GM12878 (cell line): ENCODE results near the gene ZNF688. TPM values are rescaled to one million over a fixed set of nuclear protein-coding genes. Genes with fewer than 3 reads are reported as not detected.

Experiments
- ASH2L ChIP-seq: fragments of 300-600, 200-600 bp; sonication (generic); IDR thresholded peaks from 2 replicates; pipeline ENCODE4 v1.6.1; 2017; ENCODE audit warnings: low read depth, mild to moderate bottlenecking, borderline replicate concordance
- ATF7 ChIP-seq: fragments of 450-650 bp; IDR thresholded peaks from 2 replicates; pipeline ENCODE4 v1.6.1; 2016; ENCODE audit warnings: low read depth, mild to moderate bottlenecking
- BCL11A ChIP-seq: IDR thresholded peaks from 2 replicates; pipeline ENCODE4 v1.6.1; 2011; ENCODE audit warnings: low read depth, low read length
- BHLHE40 ChIP-seq, 2 experiments: fragments of 450-650 bp in 1 of 2; IDR thresholded peaks; 2 replicates each; pipeline ENCODE4 v1.6.1; 2011 to 2017; ENCODE audit warnings: low read depth in 2 of 2, borderline replicate concordance in 1 of 2, improper control_type of control experiment in 1 of 2, low read length in 1 of 2, mild to moderate bottlenecking in 1 of 2
- CBX3 ChIP-seq: fragments of 200-600 bp; sonication (generic); IDR thresholded peaks from 2 replicates; pipeline ENCODE4 v1.6.1; 2016; ENCODE audit warnings: low read depth, borderline replicate concordance
- CTCF ChIP-seq, 3 experiments: IDR thresholded peaks in 2 of 3; conservative IDR thresholded peaks in 1 of 3; 2 replicates each; pipeline ENCODE4 v1.5.1; 2011; ENCODE audit warnings: low read depth in 3 of 3, low read length in 3 of 3, mild to moderate bottlenecking in 3 of 3, control low read depth in 2 of 3, moderate library complexity in 2 of 3, inconsistent platforms in 1 of 3, mixed read lengths in 1 of 3; ENCODE audit not compliant: control insufficient read depth in 2 of 3, insufficient read depth in 1 of 3; ENCODE audit errors: extremely low read depth in 1 of 3
- E4F1 ChIP-seq: fragments of 450-650 bp; IDR thresholded peaks from 2 replicates; pipeline ENCODE4 v1.6.1; 2018; ENCODE audit warnings: borderline replicate concordance, mild to moderate bottlenecking; ENCODE audit not compliant: partially characterized antibody
- IRF5 ChIP-seq: fragments of 450-650 bp; IDR thresholded peaks from 2 replicates; pipeline ENCODE4 v1.6.1; 2017; ENCODE audit warnings: borderline replicate concordance
- KAT2A ChIP-seq: conservative IDR thresholded peaks from 2 replicates; pipeline ENCODE4 v1.6.1; 2011; ENCODE audit warnings: low read depth, low read length; ENCODE audit not compliant: control insufficient read depth
- MEF2B ChIP-seq: fragments of 450-650 bp; IDR thresholded peaks from 2 replicates; pipeline ENCODE4 v1.6.1; 2018; ENCODE audit warnings: mild to moderate bottlenecking, moderate library complexity; ENCODE audit not compliant: partially characterized antibody, poor library complexity, severe bottlenecking
- MYB ChIP-seq: fragments of 150-350 bp; IDR thresholded peaks from 2 replicates; pipeline ENCODE4 v1.6.1; 2014; ENCODE audit warnings: mild to moderate bottlenecking, low read depth, low read length, borderline replicate concordance
- NR2C2 ChIP-seq: IDR thresholded peaks from 2 replicates; pipeline ENCODE4 v1.6.1; 2011; ENCODE audit warnings: borderline replicate concordance, low read depth; ENCODE audit not compliant: control insufficient read depth, insufficient read length
- PAX8 ChIP-seq: fragments of 450-650 bp; IDR thresholded peaks from 2 replicates; pipeline ENCODE4 v1.6.1; 2017; ENCODE audit warnings: mild to moderate bottlenecking, moderate library complexity
- RAD51 ChIP-seq: fragments of 450-650 bp; IDR thresholded peaks from 2 replicates; pipeline ENCODE4 v1.6.1; 2016; ENCODE audit warnings: moderate library complexity, mild to moderate bottlenecking, inconsistent platforms
- RCOR1 ChIP-seq: conservative IDR thresholded peaks from 2 replicates; pipeline ENCODE4 v1.6.1; 2012; ENCODE audit warnings: low read depth, low read length, improper control_type of control experiment
- RFX5 ChIP-seq: IDR thresholded peaks from 2 replicates; pipeline ENCODE4 v1.6.1; 2011; ENCODE audit warnings: low read depth, low read length, improper control_type of control experiment
- SMAD5 ChIP-seq: IDR thresholded peaks from 2 replicates; pipeline ENCODE4 v1.6.1; 2016; ENCODE audit warnings: antibody characterized with exemption, low read depth
- SMC3 ChIP-seq: IDR thresholded peaks from 2 replicates; pipeline ENCODE4 v1.6.1; 2011; ENCODE audit warnings: low read length, improper control_type of control experiment, borderline replicate concordance
- SREBF2 ChIP-seq: IDR thresholded peaks from 2 replicates; pipeline ENCODE4 v1.6.1; 2012; ENCODE audit warnings: mild to moderate bottlenecking, low read length
- STAT1 ChIP-seq: fragments of 450-650 bp; conservative IDR thresholded peaks from 2 replicates; pipeline ENCODE4 v1.6.1; 2014; ENCODE audit warnings: antibody characterized with exemption, mild to moderate bottlenecking
- WRNIP1 ChIP-seq: IDR thresholded peaks from 2 replicates; pipeline ENCODE4 v1.6.1; 2011; ENCODE audit warnings: low read depth, low read length, improper control_type of control experiment, borderline replicate concordance
- ZBTB11 ChIP-seq: fragments of 450-650 bp; formaldehyde crosslinking; IDR thresholded peaks from 2 replicates; pipeline ENCODE4 v1.5.0; 2022; ENCODE audit warnings: mild to moderate bottlenecking, missing genetic modification characterization
- ZNF217 ChIP-seq: fragments of 450-650 bp; IDR thresholded peaks from 2 replicates; pipeline ENCODE4 v1.6.1; 2017; ENCODE audit warnings: antibody characterized with exemption, mild to moderate bottlenecking
- polyA plus RNA-seq, 11 experiments: library from polyadenylated mRNA; depleted of rRNA in 4 of 11; unstranded in 6 of 11; stranded (reverse) in 5 of 11; fragments of >200 nt; fragmentation: Nextera tagmentation in 4 of 11; fragmentation: Illumina TruSeq in 1 of 11; extraction: Ambion mirVana in 4 of 11; extraction: Trizol in 1 of 11; gene quantifications; 1 replicate in 1 of 11; 2 replicates in 10 of 11; pipeline versions ENCODE4 v1.2.1 to v1.2.3, GENCODE V29; 2011 to 2016; ENCODE audit warnings: inconsistent platforms in 2 of 11, missing spikeins in 2 of 11, low read depth in 1 of 11
- total RNA-seq, 4 experiments: library from RNA; depleted of rRNA in 3 of 4; stranded (reverse); fragments of >200 nt in 3 of 4; fragmentation: Illumina TruSeq in 1 of 4; extraction: Trizol in 1 of 4; gene quantifications; 2 replicates each; pipeline versions ENCODE4 v1.2.1 to v1.2.3, GENCODE V29; 2013 to 2021

The ZNF688 gene
- total and polyA plus RNA-seq, 10 of the 15 experiments (the other 5 are each of a cell fraction or from before 2014, with no cell fraction given), result 0.14 to 17.4 (median 10.6) TPM

- TF ChIP-seq SREBF2, result no peak
- peak; percentile 34 to 65; a peak in 2 of 4 replicates for TF ChIP-seq BHLHE40 (IDR thresholded peaks at IDR 0.05; ENCODE audit: borderline replicate concordance in 1 of 2, low read depth in 2 of 2, low read length in 1 of 2)
- no peak for TF ChIP-seq E4F1
- TF ChIP-seq NR2C2, result no peak
- no peak for TF ChIP-seq PAX8
- peak; percentile 63 to 84 (median 76); a peak in 5 of 6 replicates for TF ChIP-seq CTCF (IDR thresholded peaks at IDR 0.05 in 2 of 3, conservative IDR thresholded peaks at IDR 0.05 in 1 of 3; ENCODE audit: control insufficient read depth in 2 of 3, extremely low read depth in 1 of 3, insufficient read depth in 1 of 3, low read depth in 3 of 3, low read length in 3 of 3)
- TF ChIP-seq IRF5, result no peak
- no peak for TF ChIP-seq BCL11A
- no peak for TF ChIP-seq MYB
- no peak for TF ChIP-seq KAT2A
- no peak for TF ChIP-seq ATF7
- no peak for TF ChIP-seq ZNF217
- no peak for TF ChIP-seq RCOR1
- no peak for TF ChIP-seq SMAD5
- TF ChIP-seq ASH2L, result no peak
- no peak for TF ChIP-seq CBX3
- TF ChIP-seq RAD51, result peak; percentile 87
- TF ChIP-seq WRNIP1, result no peak
- TF ChIP-seq MEF2B, result peak; percentile 73
- peak; percentile 51; the same call in 1 of the 2 replicates for TF ChIP-seq SMC3
- TF ChIP-seq ZBTB11 (CRISPR knock-in tag), result no peak
- no peak for TF ChIP-seq RFX5
- no peak for TF ChIP-seq STAT1
Observed at GRCh38 chr16:30535777-30536190, 35.7 kb downstream of the ZNF688 start (continued).
